Breast epithelium (tissue), 4 donors: ENCODE results near the gene LTBP2. TPM values are rescaled to one million over a fixed set of nuclear protein-coding genes. Genes with fewer than 3 reads are reported as not detected.

Experiments used
- DNase-seq, 2 donors: peaks; one replicate each; pipeline ENCODE4 v3.0.0-alpha.2; 2019; ENCODE audit warnings: low spot score in 2 of 2
- H3K27ac ChIP-seq, 2 donors: fragments of 200-600 bp; sonication (generic) in 1 of 2; one replicate each; pipeline ENCODE4 v1.5.1; 2016 to 2019; ENCODE audit warnings: mild to moderate bottlenecking in 1 of 2
- H3K27me3 ChIP-seq, 2 donors: fragments of 200-600 bp; sonication (generic) in 1 of 2; one replicate each; pipeline versions ENCODE4 v1.5.1 to v1.6.0; 2017 to 2019; ENCODE audit warnings: control low read depth in 1 of 2, mild to moderate bottlenecking in 1 of 2
- H3K36me3 ChIP-seq: fragments of 200-600 bp; one replicate; pipeline ENCODE4 v1.5.1; 2019
- H3K4me1 ChIP-seq, 2 donors: fragments of 200-600 bp; sonication (generic); one replicate each; pipeline ENCODE4 v1.5.1; 2016 to 2019; ENCODE audit warnings: control low read depth in 1 of 2
- H3K4me3 ChIP-seq, 3 donors: fragments of 200-600 bp; sonication (generic); 1 replicate in 2 of 3; 2 replicates in 1 of 3; pipeline ENCODE4 v1.5.1; 2016 to 2019; ENCODE audit warnings: mild to moderate bottlenecking in 3 of 3, moderate library complexity in 2 of 3
- H3K9me3 ChIP-seq, 2 donors: fragments of 200-600 bp; sonication (generic) in 1 of 2; one replicate each; pipeline ENCODE4 v1.5.1; 2016 to 2019; ENCODE audit warnings: control low read depth in 1 of 2
- CTCF ChIP-seq, 3 donors: fragments of 450-650 bp; IDR thresholded peaks; one replicate each; pipeline ENCODE4 v1.5.1; 2016 to 2017; ENCODE audit warnings: antibody characterized with exemption in 3 of 3, mild to moderate bottlenecking in 3 of 3, moderate library complexity in 3 of 3
- POLR2A ChIP-seq: fragments of 450-650 bp; IDR thresholded peaks from one replicate; pipeline ENCODE4 v1.6.1; 2016; ENCODE audit warnings: antibody characterized with exemption, mild to moderate bottlenecking, moderate library complexity
- POLR2AphosphoS5 ChIP-seq, 3 donors: sonication (generic); formaldehyde crosslinking; IDR thresholded peaks; one replicate each; pipeline ENCODE4 v1.6.1; 2017; ENCODE audit warnings: antibody characterized with exemption in 3 of 3
- intact Hi-C: fragments of 100-400 bp; cut with DNase I; formaldehyde crosslinking; loops from one replicate; pipeline ENCODE4 v1.15.1; 2023; ENCODE audit warnings: low total_unique reads
- total RNA-seq, 3 donors: library from RNA; depleted of rRNA; stranded (reverse); fragments of >200 nt; gene quantifications; one replicate each; pipeline ENCODE4 v1.1.0, GENCODE V29; 2016

LTBP2 gene
- total RNA-seq, 3 donors from 2014 or later: 34.7 to 91.1 (median 79.0) TPM

- no peaks in the 10 kb centered on the region for H3K36me3 ChIP-seq
- no peaks in the 10 kb centered on the region for H3K9me3 ChIP-seq
- no peak for TF ChIP-seq CTCF (IDR thresholded peaks at IDR 0.05)
- TF ChIP-seq POLR2AphosphoS5 (IDR thresholded peaks at IDR 0.05): no peak
- TF ChIP-seq POLR2A: no peak
- no peak for DNase-seq
- no peak overlapping the region for H3K27ac ChIP-seq
- intact Hi-C loops: no loop called here
- peaks cover 0 to 23% of the 10 kb centered on the region in 2 donors for H3K4me1 ChIP-seq
- no peaks in the 10 kb centered on the region for H3K27me3 ChIP-seq
- no peak overlapping the region for H3K4me3 ChIP-seq
These were observed 10.2 kb upstream of the LTBP2 start for GRCh38 chr14:74622257-74622656.

GRCh38 chr14:74621556-74621955 lies 9.5 kb upstream of the LTBP2 start:
- DNase-seq: no peak
- TF ChIP-seq CTCF (IDR thresholded peaks at IDR 0.05): no peak
- intact Hi-C loops: no loop called here
- Histone ChIP-seq H3K27ac (peak overlapping the region in 1 of 2 donors; percentile 92), H3K4me3 (no peak overlapping the region), H3K9me3 (no peaks in the 10 kb centered on the region), H3K36me3 (no peaks in the 10 kb centered on the region), H3K27me3 (no peaks in the 10 kb centered on the region), H3K4me1 (peaks cover 0 to 23% of the 10 kb centered on the region in 2 donors)

- H3K9me3 ChIP-seq: no peaks in the 10 kb centered on the region
- no peaks in the 10 kb centered on the region for H3K27me3 ChIP-seq
- intact Hi-C loops: no loop called here
- DNase-seq: no peak
- peaks cover 0 to 23% of the 10 kb centered on the region in 2 donors for H3K4me1 ChIP-seq
- TF ChIP-seq POLR2A: no peak
- no peak for TF ChIP-seq CTCF (IDR thresholded peaks at IDR 0.05)
- TF ChIP-seq POLR2AphosphoS5 (IDR thresholded peaks at IDR 0.05): no peak
- peak overlapping the region; percentile 54 to 92 for H3K27ac ChIP-seq
- H3K36me3 ChIP-seq: no peaks in the 10 kb centered on the region
- H3K4me3 ChIP-seq: no peak overlapping the region
These were observed 8.9 kb upstream of the LTBP2 start for GRCh38 chr14:74620923-74621322.

- H3K27ac ChIP-seq: peak overlapping the region; percentile 69 to 92
- TF ChIP-seq POLR2A (no peak), POLR2AphosphoS5 (IDR thresholded peaks at IDR 0.05) (no peak), CTCF (IDR thresholded peaks at IDR 0.05) (no peak)
- no peak for DNase-seq
- no peaks in the 10 kb centered on the region for H3K36me3 ChIP-seq
- H3K27me3 ChIP-seq: no peaks in the 10 kb centered on the region
- no peak overlapping the region for H3K4me3 ChIP-seq
- peaks cover 0 to 23% of the 10 kb centered on the region in 2 donors for H3K4me1 ChIP-seq
- intact Hi-C loops: no loop called here
- H3K9me3 ChIP-seq: no peaks in the 10 kb centered on the region
These were observed 8.5 kb upstream of the LTBP2 start for GRCh38 chr14:74620497-74620921.

GRCh38 chr14:74619672-74620131 lies 7.7 kb upstream of the LTBP2 start:
- Histone ChIP-seq H3K36me3 (no peaks in the 10 kb centered on the region), H3K4me3 (no peak overlapping the region), H3K27ac (peak overlapping the region; percentile 69 to 92), H3K4me1 (peaks cover 0 to 23% of the 10 kb centered on the region in 2 donors), H3K9me3 (no peaks in the 10 kb centered on the region), H3K27me3 (no peaks in the 10 kb centered on the region)
- intact Hi-C loops: no loop called here
- peak; percentile 59 to 88 for DNase-seq
- TF ChIP-seq POLR2AphosphoS5 (IDR thresholded peaks at IDR 0.05) (peak in 2 of 3 donors; percentile 56 to 67), POLR2A (no peak)
